ENCODE data around the gene CCPG1.
"Not testable (repeated sequence)": the region's sequence is repeated elsewhere in the genome, so short reads cannot be mapped to it uniquely, and the experiment has no call there.

The CCPG1 gene, protein sequence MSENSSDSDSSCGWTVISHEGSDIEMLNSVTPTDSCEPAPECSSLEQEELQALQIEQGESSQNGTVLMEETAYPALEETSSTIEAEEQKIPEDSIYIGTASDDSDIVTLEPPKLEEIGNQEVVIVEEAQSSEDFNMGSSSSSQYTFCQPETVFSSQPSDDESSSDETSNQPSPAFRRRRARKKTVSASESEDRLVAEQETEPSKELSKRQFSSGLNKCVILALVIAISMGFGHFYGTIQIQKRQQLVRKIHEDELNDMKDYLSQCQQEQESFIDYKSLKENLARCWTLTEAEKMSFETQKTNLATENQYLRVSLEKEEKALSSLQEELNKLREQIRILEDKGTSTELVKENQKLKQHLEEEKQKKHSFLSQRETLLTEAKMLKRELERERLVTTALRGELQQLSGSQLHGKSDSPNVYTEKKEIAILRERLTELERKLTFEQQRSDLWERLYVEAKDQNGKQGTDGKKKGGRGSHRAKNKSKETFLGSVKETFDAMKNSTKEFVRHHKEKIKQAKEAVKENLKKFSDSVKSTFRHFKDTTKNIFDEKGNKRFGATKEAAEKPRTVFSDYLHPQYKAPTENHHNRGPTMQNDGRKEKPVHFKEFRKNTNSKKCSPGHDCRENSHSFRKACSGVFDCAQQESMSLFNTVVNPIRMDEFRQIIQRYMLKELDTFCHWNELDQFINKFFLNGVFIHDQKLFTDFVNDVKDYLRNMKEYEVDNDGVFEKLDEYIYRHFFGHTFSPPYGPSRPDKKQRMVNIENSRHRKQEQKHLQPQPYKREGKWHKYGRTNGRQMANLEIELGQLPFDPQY

DNA sequence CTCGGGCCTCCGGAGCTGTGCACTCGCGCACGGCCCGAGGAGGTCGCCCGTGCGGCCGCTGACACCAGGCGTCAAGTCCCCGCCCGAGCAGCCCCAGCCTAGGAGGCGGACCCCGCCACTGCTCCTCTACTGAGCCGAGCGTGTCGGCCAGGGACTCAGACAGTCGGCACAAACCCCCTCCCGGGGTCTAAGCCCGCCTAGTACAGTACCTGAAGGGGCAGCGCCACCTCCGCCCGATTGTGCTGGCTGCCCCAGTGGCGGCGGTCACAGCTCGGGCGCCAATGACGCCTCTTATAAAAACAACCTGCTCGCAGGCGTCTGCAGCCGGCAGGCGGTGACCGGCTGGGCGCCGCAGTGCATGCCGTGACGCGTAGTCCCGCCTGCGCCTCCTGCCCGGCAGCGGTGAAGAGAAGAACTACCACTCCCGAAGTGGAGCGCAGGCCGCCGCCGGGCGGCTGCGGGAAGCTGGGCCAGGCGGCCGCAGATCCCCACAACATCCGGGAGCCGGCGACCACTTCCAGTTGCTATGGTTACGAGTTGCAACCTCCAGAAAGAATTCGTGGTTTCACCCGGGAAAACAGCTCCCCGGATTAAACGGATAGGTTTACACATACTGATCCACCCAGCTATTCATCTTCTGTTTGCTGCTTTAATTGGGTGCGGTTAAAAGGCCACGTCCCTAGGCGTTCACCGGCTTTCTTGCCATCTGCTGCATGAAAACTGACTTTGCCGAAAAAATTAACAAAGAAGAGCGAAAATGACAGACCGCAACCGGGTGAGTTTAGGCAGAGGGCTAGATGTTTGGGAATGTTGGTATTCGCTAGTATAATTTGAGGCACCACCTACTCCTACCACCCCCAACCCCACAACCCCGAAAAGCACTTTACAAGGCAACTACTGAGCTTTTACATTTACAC lies at the start of gene CCPG1, which contains the start of gene PIERCE2:
Gene CCPG1, minus strand, starts transcription at position 348 of the 917 bp plus-strand sequence. CDS start 18,935 bp downstream, outside the sequence.
Gene PIERCE2, plus strand, starts transcription at position 484 of the 917 bp plus-strand sequence. Its CDS starts 274 bp downstream, at position 758.
- peak; percentile 90 for DNase-seq (ENCODE audit: low spot score)

DNA sequence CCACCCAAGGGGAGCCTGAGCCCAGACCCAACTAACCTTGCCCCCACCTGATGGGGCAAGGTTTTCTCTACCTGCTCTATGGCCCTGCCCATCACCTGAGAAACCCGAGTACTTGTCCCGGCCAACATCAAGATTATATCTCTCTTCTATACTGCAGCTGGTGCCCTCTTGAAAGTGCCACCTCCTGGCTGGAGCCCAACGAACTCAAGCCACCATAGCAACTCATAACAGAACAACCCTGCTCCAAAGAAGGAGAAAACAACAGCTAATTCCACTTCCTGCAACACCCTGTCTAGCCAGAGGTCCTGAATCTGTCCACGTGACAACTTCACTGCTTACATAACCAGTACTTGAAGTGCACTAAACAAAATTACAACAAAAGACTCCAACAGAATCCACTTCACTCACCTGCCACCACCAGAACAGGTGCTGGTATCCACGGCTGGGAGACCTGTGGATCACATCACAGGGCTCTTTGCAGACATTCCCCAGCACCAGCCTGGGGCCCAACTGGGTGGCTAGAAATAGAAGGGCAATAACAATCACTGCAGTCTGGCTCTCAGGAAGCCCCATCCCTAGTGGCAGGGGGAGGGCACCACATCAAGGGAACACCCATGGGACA lies 49.4 kb upstream of the CCPG1 start:
- no peak for DNase-seq (ENCODE audit: low spot score)

DNA sequence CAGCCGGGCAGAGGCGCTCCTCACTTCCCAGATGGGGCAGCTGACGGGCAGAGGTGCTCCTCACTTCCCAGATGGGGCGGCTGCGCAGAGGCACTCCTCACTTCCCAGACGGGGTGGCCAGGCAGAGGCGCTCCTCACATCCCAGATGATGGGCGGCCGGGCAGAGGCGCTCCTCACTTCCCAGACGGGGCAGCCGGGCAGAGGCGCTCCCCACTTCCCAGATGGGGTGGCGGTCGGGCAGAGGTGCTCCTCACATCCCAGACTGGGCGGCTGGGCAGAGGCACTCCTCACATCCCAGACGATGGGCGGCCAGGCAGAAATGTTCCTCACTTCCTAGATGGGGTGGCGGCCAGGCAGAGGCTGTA lies 38.9 kb upstream of the CCPG1 start:
- not testable (repeated sequence) for DNase-seq (ENCODE audit: low spot score)

DNA sequence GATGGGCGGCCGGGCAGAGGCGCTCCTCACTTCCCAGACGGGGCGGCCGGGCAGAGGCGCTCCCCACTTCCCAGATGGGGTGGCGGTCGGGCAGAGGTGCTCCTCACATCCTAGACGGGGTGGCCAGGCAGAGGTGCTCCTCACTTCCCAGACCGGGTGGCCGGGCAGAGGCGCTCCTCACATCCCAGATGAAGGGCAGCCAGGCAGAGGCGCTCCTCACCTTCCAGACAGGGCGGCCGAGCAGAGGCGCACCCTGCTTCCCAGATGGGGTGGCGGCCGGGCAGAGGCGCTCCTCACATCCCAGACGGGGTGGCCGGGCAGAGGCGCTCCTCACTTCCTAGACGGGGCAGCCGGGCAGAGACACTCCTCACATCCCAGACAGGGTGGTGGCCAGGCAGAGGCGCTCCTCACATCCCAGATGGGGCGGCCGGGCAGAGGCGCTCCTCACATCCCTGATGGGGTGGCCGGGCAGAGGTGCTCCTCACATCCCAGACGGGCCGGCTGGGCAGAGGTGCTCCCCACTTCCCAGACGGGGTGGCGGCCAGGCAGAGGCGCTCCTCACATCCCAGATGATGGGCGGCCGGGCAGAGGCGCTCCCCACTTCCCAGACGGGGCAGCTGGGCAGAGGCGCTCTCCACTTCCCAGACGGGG lies 38.3 kb upstream of the CCPG1 start:
- DNase-seq (ENCODE audit: low spot score) = not testable (repeated sequence)

DNA sequence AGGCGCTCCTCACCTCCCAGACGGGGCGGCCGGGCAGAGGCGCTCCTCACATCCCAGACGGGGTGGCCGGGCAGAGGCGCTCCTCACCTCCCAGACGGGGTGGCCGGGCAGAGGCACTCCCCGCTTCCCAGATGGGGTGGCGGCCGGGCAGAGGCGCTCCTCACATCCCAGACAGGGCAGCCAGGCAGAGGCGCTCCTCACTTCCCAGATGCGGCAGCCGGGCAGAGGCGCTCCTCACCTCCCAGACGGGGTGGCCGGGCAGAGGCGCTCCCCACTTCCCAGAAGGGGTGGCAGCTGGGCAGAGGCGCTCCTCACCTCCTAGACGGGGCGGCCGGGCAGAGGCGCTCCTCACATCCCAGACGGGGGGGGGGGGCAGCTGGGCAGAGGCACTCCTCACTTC lies 37.8 kb upstream of the CCPG1 start:
- DNase-seq (ENCODE audit: low spot score) = not testable (repeated sequence)

DNA sequence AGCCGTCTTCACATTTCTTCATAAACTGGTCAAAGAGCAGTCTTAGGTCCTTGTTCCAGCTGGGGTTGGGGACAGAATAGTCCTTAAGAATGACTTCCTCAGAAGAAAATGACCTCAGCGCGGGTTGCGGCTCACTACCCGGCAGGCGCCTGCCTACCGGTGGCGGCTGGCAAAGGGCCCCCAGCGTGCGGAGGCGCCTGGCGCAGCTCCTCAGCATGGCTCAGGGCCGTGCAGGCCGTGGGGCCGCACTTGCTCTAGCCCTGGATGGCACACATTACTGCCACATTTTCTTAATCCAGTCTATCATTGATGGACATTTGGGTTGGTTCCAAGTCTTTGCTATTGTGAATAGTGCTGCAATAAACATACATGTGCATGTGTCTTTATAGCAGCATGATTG lies 35.0 kb upstream of the CCPG1 start:
- DNase-seq (ENCODE audit: low spot score) = not testable (repeated sequence)

DNA sequence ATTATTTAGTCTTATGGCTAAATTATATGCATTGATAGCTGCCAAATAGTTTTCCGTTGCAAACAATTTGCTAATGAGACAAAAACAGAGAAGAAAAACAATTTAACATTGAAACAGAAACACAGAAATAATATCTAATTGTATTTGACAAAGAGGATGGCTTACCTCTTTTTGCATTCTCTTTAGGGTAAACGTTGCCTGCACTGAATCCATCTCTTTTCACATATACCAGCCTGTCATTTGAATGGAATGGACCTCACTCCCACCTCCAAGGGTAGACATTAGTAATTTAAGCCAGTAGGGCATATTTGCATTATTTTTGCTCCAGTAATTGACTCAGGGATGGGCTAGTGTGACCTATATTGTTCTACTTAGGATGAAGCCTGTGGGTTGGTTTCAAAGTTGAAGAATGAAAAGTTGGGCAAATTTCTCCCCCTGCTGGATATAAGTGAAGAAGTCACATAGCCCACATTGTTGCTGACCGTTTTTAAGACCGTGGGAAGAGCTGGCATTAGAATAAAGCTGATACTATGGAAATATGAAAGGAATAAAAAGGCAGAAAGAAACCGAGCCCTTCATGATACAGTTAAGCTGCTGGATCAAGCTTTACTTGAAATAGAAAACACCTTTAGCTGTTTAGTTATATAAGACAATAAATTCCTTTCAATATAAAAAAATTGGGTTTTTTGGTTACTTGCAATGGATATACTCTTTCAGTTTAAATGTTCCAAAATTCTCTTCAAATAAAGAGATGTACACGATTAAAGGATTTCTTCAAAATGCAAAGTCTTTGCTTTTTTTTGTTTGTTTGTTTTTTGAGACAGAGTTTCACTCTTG lies 27.0 kb upstream of the CCPG1 start:
- DNase-seq (ENCODE audit: low spot score) = peak; percentile 15

DNA sequence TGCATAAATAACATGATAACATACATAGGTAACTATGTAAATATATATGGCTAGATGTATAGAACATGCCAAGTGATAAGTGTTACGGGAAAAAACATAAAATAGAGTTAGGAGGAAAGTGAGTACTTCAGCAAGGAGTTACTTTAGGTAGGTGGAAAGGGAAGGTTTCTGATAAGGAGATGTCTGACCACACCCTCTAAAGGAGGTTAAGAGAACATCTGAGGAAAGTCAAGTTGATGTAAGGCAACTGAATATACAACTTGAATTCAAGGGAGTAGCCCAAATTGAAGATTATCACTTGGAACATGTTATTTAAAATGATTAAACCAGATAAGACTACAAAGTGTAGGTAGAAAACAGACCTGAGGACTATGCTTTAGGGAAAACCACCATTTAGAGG lies 13.9 kb upstream of the CCPG1 start:
- DNase-seq (ENCODE audit: low spot score) = no peak

DNA sequence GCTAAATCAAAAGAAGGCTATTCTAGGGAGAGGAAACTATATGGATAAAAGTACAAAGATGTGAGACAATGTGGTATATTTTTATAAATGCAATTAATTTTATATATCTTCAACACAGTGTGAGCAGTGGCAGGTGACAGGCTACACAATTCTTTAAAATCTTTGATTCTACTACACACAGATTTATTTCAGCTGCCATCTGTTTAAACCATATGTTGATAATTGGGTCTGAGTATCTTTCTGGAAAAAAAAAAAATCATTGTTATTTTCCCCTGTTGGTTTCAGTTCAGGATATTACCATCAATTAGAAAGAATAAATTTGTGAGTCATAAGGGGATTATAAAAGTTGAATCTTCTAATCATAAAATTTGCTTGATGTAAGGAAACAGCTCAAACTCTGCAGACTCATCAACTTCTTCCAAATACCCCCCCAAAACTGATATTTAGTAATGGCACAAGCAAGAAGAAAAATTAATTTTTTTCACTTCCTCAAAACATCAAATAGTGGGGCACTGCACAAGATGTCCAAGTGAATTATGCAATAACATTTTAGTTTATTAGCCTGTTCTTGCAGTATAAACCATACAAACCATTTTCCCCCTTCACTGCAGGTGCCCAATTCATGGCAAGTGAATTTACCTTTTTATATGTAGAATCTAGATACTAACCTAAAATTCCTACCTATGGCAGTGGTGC lies 12.2 kb upstream of the CCPG1 start:
- no peak for DNase-seq (ENCODE audit: low spot score)

DNA sequence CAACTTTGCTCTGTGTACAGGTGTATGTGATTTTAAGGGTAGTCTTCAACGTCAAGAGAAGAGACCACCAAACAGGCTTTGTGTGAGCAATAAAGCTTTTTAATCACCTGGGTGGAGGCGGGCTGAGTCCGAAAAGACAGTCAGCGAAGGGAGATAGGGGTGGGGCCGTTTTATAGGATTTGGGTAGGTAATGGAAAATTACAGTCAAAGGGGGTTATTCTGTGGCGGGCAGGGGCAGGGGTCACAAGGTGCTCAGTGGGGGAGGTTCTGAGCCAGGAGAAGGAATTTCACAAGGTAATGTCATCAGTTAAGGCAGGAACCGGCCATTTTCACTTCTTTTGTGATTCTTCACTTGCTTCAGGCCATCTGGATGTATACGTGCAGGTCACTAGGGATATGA lies 9.5 kb upstream of the CCPG1 start:
- DNase-seq (ENCODE audit: low spot score) = not testable (repeated sequence)

DNA sequence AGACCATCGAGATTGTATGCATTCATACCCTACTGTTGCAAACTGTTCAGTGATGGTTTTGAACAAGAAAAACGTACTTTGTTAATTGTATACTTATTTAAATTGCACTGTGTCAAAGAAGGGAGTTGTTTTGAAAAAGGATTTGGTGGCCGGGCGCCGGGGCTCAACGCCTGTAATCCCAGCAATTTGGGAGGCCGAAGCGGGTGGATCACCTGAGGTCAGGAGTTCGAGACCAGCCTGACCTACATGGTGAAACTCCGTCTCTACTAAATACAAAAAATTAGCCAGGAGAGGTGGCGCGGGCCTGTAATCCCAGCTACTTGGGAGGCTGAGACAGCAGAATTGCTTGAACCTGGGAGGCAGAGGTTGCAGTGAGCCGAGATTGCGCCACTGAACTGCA lies 817 bp upstream of the CCPG1 start:
- not testable (repeated sequence) for DNase-seq (ENCODE audit: low spot score)

DNA sequence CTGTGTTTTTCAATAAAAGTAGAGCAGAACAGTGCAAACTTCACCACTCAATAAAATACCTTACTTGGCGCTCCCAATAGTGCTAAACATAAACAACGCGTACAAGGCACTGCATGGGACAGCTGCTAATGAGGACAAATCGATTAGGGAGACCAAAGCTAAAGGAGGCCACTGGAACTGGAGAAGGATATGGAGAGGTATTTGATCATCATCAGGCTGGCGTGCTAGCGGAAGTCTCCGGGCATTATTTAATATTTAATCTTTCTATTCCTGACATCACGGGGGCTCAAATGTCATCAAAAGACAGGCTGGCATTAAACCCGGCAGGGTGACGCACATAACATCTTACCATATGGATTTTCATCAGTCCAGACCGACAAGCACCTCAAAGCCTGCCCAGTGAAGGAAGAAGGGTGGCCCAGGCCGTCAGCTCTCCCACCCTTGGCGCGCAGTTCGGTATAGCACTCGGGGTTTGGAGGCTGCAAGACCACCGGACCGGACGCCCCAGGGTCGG lies 604 bp downstream of the CCPG1 start:
- no peak for DNase-seq (ENCODE audit: low spot score)

DNA sequence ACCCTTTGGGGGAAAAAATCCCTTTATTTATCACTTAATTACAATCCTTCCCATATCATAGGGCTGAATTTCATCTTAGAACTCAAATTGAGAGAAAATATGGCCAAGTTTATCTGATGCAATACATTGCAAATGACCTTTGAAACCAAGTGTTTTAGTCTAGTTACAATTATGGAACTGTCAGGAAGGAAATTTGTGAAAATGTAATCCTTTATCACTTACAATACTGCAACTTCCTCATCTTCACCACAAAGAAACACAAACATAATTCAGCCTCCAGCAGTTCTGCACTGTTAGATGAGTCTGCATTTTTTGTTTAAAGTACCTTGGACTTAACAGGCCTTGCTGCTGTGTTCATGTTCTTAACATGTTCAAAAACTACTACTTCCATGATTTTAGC lies 4.6 kb downstream of the CCPG1 start:
- DNase-seq (ENCODE audit: low spot score) = no peak

DNA sequence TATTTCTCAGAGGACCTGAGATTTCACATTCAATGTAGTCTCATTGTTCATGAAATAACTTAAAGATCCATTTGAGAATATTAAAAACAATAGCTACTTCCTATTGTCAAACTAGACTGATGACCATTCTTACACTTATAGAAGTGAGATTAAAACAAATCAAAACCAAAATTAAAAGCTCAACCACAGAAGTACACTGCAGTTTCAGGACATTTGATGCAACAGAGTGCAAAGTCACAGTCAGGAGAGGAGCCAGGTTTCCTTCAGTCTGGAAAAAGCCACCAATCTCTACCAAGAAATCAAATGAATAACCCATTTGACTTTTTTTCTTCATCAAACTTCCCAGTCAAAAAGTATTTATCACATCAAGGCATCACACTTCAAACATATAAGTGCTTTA lies 5.5 kb downstream of the CCPG1 start:
- DNase-seq (ENCODE audit: low spot score) = no peak

DNA sequence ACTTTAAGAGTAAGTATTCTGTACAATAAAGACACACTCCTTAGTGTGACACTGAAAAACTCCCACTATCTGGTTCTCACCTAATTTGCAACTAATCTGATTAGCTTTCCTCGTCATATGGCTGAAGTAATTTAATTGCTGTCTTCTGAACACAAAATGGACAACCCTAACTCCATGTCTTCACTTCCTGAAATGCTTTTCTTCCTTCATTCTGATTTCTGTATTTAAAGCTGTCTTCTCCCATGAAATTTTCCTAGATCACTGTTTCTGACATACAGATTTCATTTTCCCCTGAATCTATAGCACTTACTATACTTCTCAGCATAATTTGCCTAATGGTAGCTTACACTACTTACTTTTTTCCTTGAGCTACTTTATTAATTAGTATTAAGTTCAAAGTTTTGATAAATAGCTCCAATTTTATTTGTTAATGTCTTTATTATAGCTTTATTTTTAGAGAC lies 6.3 kb downstream of the CCPG1 start:
- DNase-seq (ENCODE audit: low spot score) = no peak

DNA sequence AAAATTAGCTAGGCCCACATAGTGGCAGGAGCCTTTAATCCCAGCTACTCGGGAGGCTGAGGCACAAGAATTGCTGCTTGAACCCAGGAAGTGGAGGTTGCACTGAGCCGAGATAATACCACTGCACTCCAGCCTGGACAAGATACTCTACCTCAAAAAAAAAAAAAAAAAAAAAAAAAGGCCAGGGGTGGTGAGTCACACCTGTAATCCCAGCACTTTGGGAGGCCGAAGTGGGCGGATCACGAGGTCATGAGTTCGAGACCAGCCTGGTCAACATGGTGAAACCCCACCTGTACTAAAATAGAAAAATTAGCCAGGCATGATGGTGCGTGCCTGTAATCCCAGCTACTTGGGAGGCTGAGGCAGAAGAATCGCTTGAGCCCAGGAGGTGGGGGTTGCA lies 8.1 kb downstream of the CCPG1 start:
- not testable (repeated sequence) for DNase-seq (ENCODE audit: low spot score)

DNA sequence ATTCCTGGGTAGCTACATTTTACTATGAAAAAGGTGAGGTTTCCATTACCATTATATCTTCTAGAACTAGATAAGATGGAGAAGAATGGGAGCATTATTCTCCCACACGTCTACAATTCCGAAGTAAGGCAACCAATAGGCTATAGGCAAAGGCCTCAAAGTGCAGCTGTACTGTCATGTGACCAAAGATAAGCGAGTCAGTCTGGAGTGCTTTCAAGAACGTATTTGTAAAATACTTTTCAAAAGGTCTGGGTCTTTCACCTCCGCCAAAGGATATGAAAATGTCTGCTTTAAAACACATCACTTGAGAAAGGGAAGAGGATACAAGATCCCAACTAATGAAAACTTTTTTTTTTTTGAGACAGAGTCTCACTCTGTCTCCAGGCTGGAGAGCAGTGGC lies 9.9 kb downstream of the CCPG1 start:
- no peak for DNase-seq (ENCODE audit: low spot score)

DNA sequence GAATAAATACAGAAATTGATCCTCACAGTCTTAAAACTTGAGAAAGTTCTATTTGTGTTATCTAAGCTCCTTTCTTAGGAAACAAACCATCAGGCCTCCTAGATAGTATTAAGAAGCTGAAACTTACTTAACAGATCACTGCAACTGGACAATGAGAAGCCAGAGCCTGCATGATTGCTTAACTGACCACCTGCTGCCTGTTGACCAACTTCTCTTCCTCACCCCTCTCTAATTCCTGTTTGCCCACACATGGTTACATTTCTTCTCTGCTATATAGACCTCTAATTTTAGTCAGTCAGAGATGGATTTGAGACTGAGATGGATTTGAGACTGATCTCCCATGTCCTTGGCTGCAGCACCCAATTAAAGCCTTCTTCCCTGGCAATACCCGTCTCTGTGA lies 13.5 kb downstream of the CCPG1 start:
- no peak for DNase-seq (ENCODE audit: low spot score)

DNA sequence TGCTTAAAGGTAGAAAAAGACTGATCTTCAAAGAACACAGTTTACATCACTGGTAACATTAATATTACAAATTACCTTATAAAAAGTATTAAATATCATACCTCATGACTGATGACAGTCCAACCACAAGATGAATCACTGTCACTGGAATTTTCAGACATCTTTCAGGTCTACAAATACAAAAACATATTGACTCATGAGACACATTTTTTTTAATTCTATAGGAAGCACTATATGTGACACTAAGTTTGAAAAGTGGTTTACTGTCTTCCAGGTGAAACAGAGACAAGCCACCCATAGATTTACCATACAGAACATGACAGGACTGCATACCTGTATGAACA lies 18.9 kb downstream of the CCPG1 start:
- no peak for DNase-seq (ENCODE audit: low spot score)
